PC-3 (cell line): ENCODE measurements around the gene DOC2B. TPM values are rescaled to one million over a fixed set of nuclear protein-coding genes. Genes with fewer than 3 reads are reported as not detected.

Experiments used
- ATAC-seq: fragments of 200-7000 bp; cut with Tn5 transposase; 2 replicates; pipeline ENCODE4 v1.9.1; 2020; ENCODE audit warnings: mild to moderate bottlenecking, moderate library complexity
- BruUV-seq: library from RNA; stranded (reverse); fragments of 400-500 nt; replicated peaks from 2 replicates; lab custom pipeline; 2021; lab: Mats Ljungman, UMichigan
- CTCF ChIA-PET: fragments of 300-600 bp; sonication (Branson Sonifier 250); formaldehyde crosslinking; loops from one replicate; lab custom pipeline; 2022; ENCODE audit warnings: antibody characterized with exemption; lab: Charles Lee
- POLR2A ChIA-PET: fragments of 300-600 bp; sonication (Branson Sonifier 250); formaldehyde crosslinking; loops from one replicate; lab custom pipeline; 2022; ENCODE audit warnings: antibody characterized with exemption; ENCODE audit not compliant: unreplicated experiment; lab: Charles Lee
- DNase-seq: peaks from one replicate; pipeline ENCODE4 v3.0.0-alpha.2; 2015
- H2AFZ ChIP-seq: fragments of 300-600 bp; sonication (generic); 2 replicates; pipeline ENCODE4 v1.6.0; 2016; ENCODE audit warnings: antibody characterized with exemption, low read length
- H3F3A ChIP-seq: fragments of 300-600 bp; sonication (generic); one replicate; pipeline ENCODE4 v1.6.0; 2017; ENCODE audit warnings: antibody characterized with exemption, low read length, control low read depth, mild to moderate bottlenecking; ENCODE audit not compliant: unreplicated experiment
- H3K27ac ChIP-seq: fragments of 300-600 bp; sonication (generic); 2 replicates; pipeline ENCODE4 v1.5.1; 2016; ENCODE audit warnings: mild to moderate bottlenecking, low read length
- H3K27me3 ChIP-seq: fragments of 300-600 bp; sonication (generic); 2 replicates; pipeline ENCODE4 v1.6.1; 2016; ENCODE audit warnings: low read length, mixed read lengths
- H3K36me3 ChIP-seq: fragments of 300-600 bp; sonication (generic); 2 replicates; pipeline ENCODE4 v1.6.1; 2016; ENCODE audit warnings: low read depth, mixed run types, low read length, mixed read lengths
- H3K4me1 ChIP-seq: fragments of 300-600 bp; sonication (generic); 2 replicates; pipeline ENCODE4 v1.5.1; 2016; ENCODE audit warnings: low read length; ENCODE audit not compliant: insufficient read depth
- H3K4me2 ChIP-seq: fragments of 300-600 bp; sonication (generic); 2 replicates; pipeline ENCODE4 v1.6.0; 2016; ENCODE audit warnings: low read length
- H3K4me3 ChIP-seq: fragments of 300-600 bp; sonication (generic); 2 replicates; pipeline ENCODE4 v1.5.1; 2016; ENCODE audit warnings: mild to moderate bottlenecking, low read length, mixed read lengths
- H3K79me2 ChIP-seq: fragments of 300-600 bp; sonication (generic); 2 replicates; pipeline ENCODE4 v1.6.1; 2017; ENCODE audit warnings: low read length, mixed read lengths
- H3K9ac ChIP-seq: fragments of 300-600 bp; sonication (generic); 2 replicates; pipeline ENCODE4 v1.6.0; 2016; ENCODE audit warnings: mild to moderate bottlenecking, low read length
- H3K9me2 ChIP-seq: fragments of 300-600 bp; sonication (generic); replicated peaks from 2 replicates; pipeline ENCODE4 v1.6.1; 2016; ENCODE audit warnings: mixed run types, low read length, mixed read lengths
- H3K9me3 ChIP-seq: fragments of 300-600 bp; sonication (generic); 2 replicates; pipeline ENCODE4 v1.6.1; 2016; ENCODE audit warnings: low read length, mixed read lengths
- H4K20me1 ChIP-seq: fragments of 300-600 bp; sonication (generic); 2 replicates; pipeline ENCODE4 v1.6.1; 2016; ENCODE audit warnings: low read length, mixed read lengths
- EZH2 ChIP-seq: fragments of 300-600 bp; sonication (generic); IDR thresholded peaks from one replicate; pipeline ENCODE4 v1.6.1; 2017; ENCODE audit warnings: antibody characterized with exemption, mild to moderate bottlenecking, low read length; ENCODE audit not compliant: unreplicated experiment
- EZH2phosphoT487 ChIP-seq: fragments of 300-600 bp; sonication (generic); IDR thresholded peaks from 2 replicates; pipeline ENCODE4 v1.6.1; 2018; ENCODE audit warnings: mild to moderate bottlenecking, antibody characterized with exemption, low read length, borderline replicate concordance
- intact Hi-C: fragments of 100-400 bp; cut with micrococcal nuclease; formaldehyde crosslinking; loops from 2 replicates; pipeline ENCODE4 v1.9.0; 2023
- total RNA-seq: library from RNA; depleted of rRNA; stranded (reverse); fragments of >200 nt; gene quantifications from 2 replicates; pipeline ENCODE4 v1.2.3, GENCODE V29; 2014
- TF ChIP-seq, protein P1 (sequence below): fragments of 300-600 bp; sonication (generic); conservative IDR thresholded peaks from 2 replicates; pipeline ENCODE4 v1.5.1; 2017; ENCODE audit warnings: antibody characterized with exemption, low read depth, mild to moderate bottlenecking, low read length

Gene DOC2B
- total RNA-seq, 1 experiment from 2014 or later = 0.69 TPM

DNA sequence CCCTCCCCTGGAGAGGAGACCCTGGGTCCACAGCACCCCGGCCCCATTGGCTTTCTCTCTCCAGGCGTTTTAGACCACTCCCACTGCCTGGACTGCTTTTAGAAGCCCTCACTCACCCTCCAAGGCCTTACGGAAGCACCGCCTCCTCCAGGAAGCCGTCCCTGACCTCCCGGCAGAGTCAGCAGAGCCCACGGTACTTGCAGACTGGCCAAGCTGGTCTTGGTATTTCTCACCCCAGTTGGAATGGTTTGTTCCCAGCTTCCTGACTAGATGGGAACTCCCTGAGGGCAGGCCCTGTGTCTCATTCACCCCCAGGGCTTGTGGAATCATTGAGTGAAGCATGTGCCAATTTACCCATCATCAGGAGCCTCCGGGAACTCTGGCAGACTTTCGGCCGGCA, 34.9 kb downstream of the DOC2B start:
- H3K9ac ChIP-seq = no peak overlapping the region
- DNase-seq = no peak
- intact Hi-C loops = no loop called here
- no peak overlapping the region for H2AFZ ChIP-seq
- no peaks in the 10 kb centered on the region for H3K79me2 ChIP-seq
- H4K20me1 ChIP-seq = no peaks in the 10 kb centered on the region
- H3K4me2 ChIP-seq = no peak overlapping the region
- no peaks in the 10 kb centered on the region for H3F3A ChIP-seq
- H3K27me3 ChIP-seq = no peaks in the 10 kb centered on the region
- POLR2A ChIA-PET = no interaction called here
- no peaks in the 10 kb centered on the region for H3K36me3 ChIP-seq
- CTCF ChIA-PET = no interaction called here
- H3K9me3 ChIP-seq = no peaks in the 10 kb centered on the region
- no peak overlapping the region for H3K27ac ChIP-seq
- no TSS peak for BruUV-seq
- H3K4me1 ChIP-seq = peaks cover 3% of the 10 kb centered on the region; the same call in 1 of the 2 replicates
- ATAC-seq = no peak
- no peak overlapping the region for H3K4me3 ChIP-seq
- TF ChIP-seq, protein P1, sequence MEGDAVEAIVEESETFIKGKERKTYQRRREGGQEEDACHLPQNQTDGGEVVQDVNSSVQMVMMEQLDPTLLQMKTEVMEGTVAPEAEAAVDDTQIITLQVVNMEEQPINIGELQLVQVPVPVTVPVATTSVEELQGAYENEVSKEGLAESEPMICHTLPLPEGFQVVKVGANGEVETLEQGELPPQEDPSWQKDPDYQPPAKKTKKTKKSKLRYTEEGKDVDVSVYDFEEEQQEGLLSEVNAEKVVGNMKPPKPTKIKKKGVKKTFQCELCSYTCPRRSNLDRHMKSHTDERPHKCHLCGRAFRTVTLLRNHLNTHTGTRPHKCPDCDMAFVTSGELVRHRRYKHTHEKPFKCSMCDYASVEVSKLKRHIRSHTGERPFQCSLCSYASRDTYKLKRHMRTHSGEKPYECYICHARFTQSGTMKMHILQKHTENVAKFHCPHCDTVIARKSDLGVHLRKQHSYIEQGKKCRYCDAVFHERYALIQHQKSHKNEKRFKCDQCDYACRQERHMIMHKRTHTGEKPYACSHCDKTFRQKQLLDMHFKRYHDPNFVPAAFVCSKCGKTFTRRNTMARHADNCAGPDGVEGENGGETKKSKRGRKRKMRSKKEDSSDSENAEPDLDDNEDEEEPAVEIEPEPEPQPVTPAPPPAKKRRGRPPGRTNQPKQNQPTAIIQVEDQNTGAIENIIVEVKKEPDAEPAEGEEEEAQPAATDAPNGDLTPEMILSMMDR = no peak
- TF ChIP-seq EZH2phosphoT487 (no peak), EZH2 (no peak)
- H3K9me2 ChIP-seq = no peaks in the 10 kb centered on the region

DNA sequence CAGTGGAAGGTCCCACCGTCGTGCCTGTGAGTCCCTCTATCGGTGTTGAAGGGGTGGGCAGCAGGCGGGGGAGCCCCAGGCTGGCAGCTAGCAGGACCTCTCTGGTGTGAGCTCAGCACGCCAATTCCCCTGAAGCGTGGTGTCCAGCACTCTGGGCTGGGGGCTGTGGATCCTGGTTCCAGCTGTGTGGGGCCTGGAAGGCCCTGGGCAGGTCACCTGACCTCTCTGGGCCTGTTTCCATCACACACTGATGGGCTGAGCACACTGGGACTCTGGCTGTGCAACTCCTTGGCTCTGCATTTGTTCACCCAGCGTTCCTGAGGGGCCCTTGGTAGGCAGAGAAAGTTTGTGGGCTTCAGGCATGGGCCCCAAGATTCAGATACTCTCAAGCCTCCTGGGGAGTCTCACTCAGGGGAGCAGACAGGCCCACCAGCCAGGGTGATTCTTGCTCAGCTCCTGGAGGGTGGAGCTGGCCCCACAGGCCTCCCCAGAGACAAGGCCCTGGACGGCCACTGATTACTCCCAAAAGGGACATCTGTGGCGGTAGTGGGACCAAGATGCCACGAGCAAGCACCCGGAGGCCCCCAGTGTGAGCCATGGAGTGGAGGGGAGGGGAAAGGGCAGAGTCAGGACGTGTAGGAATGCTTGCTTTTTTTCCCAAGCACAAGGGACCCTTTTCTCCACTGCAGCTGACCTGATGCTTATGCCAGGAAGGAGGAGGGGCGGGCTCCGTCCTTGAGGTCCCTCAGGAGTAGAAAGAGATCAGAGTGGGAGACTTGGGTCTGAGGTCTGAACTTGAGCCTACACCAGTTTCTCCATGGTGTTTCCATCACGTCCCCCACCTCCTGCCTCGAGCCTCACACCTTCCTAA, 35.5 kb downstream of the DOC2B start:
- Histone ChIP-seq H3K4me1 (peaks cover 3% of the 10 kb centered on the region; the same call in 1 of the 2 replicates), H3K79me2 (no peaks in the 10 kb centered on the region), H3K27ac (no peak overlapping the region), H3K4me2 (no peak overlapping the region), H3K9ac (no peak overlapping the region), H3K9me2 (no peaks in the 10 kb centered on the region), H3K36me3 (no peaks in the 10 kb centered on the region), H3K27me3 (no peaks in the 10 kb centered on the region), H3K9me3 (no peaks in the 10 kb centered on the region), H3K4me3 (no peak overlapping the region), H4K20me1 (no peaks in the 10 kb centered on the region), H2AFZ (no peak overlapping the region), H3F3A (no peaks in the 10 kb centered on the region)
- CTCF ChIA-PET = no interaction called here
- ATAC-seq (no peak), DNase-seq (no peak)
- TF ChIP-seq EZH2phosphoT487 = no peak
- TF ChIP-seq, protein P1 = no peak
- TF ChIP-seq EZH2 = no peak
- BruUV-seq = no TSS peak
- intact Hi-C loops = no loop called here
- POLR2A ChIA-PET = no interaction called here
